Upper lobe of left lung (tissue), 4 donors: ENCODE results near the gene EPS8L2.

Source experiments
- CTCF ChIP-seq, 6 experiments: fragments of 450-650 bp in 4 of 6; fragments of 200-600 bp in 2 of 6; sonication (generic) in 2 of 6; IDR thresholded peaks; one replicate each; pipeline ENCODE4 v1.5.1; 2016 to 2019; ENCODE audit warnings: antibody characterized with exemption in 6 of 6
- POLR2A ChIP-seq, 4 donors: fragments of 450-650 bp; IDR thresholded peaks; one replicate each; pipeline ENCODE4 v1.5.1; 2016 to 2017; ENCODE audit warnings: antibody characterized with exemption in 4 of 4, mild to moderate bottlenecking in 2 of 4

DNA sequence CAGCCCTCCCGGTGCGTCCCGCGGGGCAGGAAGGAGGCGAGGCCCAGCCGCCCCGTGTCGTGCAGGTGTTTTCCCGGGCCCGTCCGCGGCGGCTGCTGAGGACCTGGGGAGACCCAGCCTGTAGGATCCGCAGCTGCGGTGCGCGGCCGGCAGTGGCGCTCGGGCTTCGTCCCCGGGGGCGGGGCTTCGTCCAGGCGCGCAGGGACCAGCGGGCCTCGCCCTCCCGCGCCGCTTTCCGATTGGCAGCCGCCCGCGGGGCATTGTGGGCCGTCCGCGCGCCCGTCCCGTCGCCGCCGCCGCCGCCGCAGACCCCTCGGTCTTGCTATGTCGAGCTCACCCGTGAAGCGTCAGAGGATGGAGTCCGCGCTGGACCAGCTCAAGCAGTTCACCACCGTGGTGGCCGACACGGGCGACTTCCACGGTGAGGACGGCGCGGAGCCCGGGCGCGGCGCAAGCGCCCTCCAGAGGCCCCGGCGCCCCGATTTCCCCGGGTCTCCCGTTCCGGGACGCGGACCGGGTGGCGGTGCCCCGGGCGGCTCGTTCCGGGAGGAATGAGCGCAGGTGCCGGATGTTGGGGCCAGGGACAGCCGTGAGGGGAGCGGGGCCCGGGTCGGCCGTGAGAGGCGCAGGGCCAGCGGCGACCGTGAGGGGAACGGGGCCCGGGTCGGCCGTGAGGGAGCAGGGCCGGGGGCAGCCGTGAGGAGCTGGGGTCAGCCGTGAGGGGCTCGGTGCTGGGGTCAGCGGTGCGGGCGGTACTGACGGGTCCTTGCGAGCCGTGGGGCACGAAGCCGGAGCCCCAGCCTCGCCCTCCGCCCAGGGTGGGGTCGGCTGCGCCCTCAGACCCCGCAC is 41.4 kb downstream of the EPS8L2 start, which contains the start of gene TALDO1:
- TF ChIP-seq CTCF (IDR thresholded peaks at IDR 0.05): peak; percentile 26 to 66 (median 48)
- TF ChIP-seq POLR2A (IDR thresholded peaks at IDR 0.05): peak in 3 of 4 donors; percentile 55 to 90 (median 82)
